ENCODE data around the gene SLC25A34.
A peak's percentile ranks its signal among the peaks of the same experiment; 100 is the strongest.

The SLC25A34 gene

DNA sequence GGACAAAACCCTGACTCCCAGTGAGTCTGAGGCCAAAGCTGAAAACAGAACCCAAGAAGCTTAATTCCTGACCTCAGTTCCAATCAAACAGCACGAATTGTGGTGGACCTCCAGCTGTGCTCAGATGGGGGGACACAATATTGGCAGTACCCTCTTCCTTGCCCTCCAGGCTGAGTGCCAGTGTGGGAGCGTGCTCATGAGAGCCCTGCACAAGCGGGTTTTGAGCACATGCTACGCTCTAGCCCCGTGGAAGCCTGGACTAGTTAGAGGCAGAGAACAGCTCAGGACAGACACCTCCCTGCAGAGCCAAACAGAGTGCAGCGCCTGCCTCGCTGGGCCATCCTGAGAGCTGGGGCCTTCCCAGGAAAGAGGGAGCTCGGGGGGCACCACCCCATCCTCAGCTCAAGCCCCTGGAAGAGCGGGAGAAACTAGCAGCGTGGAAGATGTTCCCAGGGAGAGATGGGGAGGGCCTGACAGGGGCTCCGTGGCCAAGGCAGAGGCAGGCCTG is 2.8 kb upstream of the SLC25A34 start:
- DNase-seq (ENCODE audit: low read depth) = no peak

DNA sequence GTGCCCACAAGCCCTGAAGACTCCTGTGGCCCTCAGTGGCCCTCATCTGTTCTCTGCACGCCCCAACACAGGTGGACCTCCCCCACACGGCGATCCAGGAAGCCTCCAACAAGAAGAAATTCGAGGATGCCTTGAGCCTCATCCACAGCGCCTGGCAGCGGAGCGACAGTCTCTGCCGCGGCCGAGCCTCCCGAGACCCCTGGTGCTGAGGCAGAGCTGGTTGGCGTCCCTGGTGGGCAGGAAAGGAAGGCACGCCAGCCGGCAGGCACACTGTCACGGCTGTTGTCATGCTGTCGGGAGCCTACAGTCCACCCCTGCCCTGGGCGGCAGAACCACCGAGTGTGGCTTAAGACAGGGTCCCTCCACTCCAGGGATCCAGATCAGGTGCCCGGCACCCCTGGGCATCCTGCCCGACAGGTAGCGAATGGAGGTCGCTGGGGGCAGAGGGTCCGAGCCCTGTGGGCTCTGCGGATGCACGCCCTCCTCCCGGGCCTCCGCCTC is 2.3 kb upstream of the SLC25A34 start:
- no peak for DNase-seq (ENCODE audit: low read depth)

- DNase-seq (ENCODE audit: low read depth) = no peak
These were observed 1.8 kb upstream of the SLC25A34 start for GRCh38 chr1:15734296-15734695.

- no peak for DNase-seq (ENCODE audit: low read depth)
These were observed 1.2 kb upstream of the SLC25A34 start for GRCh38 chr1:15734901-15735300.

DNA sequence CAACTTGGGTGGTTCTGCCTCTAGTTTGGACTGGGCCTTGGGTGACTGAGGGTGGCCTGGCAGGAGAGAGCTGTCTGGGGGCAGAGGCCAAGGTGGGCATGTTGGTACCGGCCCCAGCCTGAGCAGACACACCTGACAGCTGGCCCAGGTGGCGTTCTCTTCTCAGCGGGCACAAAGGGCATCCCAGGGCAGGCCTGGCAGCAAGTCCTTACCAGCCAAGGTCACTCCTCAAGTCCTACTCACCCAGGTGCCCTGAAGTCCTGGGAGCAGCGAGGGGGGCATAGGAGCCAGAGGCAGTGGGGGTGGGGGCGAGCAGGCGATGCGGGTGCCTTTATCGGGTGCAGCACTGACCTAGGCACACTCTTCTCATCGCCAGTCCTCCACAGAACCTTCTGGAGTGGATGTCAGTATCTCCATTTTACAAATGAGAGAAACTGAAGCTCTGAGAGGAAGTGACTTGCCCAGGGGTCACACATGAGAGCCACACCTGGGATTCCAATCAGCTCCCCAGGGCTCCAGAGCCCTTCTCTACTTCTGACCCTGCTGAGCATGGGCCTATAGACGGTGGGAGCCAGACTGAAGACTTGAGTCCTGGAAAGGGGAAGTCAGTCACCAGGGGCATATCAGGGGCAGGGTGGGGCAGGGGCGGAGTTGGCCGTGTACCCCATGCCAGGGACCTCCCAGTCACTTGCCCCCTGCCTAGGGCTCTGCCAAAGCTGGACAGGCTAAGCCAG is 587 bp upstream of the SLC25A34 start:
- DNase-seq (ENCODE audit: low read depth) = no peak

- DNase-seq (ENCODE audit: low read depth) = no peak
These were observed 819 bp downstream of the SLC25A34 start for GRCh38 chr1:15736892-15737261.

GRCh38 chr1:15737324-15738319 is 1.6 kb downstream of the SLC25A34 start:
- no peak for DNase-seq (ENCODE audit: low read depth)

- no peak for DNase-seq (ENCODE audit: low read depth)
These were observed 2.5 kb downstream of the SLC25A34 start for GRCh38 chr1:15738416-15739113.

DNA sequence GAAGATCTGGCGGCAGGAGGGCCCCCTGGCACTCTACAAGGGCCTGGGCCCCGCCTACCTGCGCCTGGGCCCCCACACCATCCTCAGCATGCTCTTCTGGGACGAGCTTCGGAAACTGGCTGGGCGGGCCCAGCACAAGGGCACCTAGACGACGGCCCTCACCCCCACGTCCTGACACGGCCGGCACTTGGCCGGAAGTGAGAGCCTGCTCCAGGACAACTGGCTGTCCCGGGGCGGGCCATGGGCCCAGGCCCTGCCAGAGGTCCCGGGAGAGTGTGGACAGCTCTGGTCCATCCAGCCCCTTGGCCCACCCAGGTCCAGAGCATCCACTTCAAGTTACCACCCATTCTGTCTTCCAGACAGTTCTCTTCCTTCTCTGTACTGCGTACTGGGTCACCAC is 3.2 kb downstream of the SLC25A34 start:
- DNase-seq (ENCODE audit: low read depth) = no peak

DNA sequence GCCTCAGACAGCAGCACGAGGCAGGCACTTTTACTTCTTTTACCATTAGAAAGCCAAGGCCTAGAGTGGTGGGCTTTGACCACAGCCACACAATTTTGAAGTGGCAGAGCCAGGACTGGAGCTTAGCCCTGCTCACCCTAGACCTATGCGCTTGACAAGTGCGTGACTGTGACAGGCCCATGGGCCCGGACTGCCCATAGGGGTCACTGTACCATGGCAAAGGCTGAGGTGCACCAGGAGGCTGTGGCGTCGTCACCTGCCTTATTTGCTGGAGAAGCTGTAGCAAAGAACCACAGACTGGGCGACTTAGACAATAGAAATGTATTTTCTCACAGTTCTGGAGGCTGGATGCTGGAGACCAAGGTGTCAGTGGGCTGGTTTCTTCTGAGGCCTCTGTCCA is 3.7 kb downstream of the SLC25A34 start:
- DNase-seq (ENCODE audit: low read depth) = no peak

DNA sequence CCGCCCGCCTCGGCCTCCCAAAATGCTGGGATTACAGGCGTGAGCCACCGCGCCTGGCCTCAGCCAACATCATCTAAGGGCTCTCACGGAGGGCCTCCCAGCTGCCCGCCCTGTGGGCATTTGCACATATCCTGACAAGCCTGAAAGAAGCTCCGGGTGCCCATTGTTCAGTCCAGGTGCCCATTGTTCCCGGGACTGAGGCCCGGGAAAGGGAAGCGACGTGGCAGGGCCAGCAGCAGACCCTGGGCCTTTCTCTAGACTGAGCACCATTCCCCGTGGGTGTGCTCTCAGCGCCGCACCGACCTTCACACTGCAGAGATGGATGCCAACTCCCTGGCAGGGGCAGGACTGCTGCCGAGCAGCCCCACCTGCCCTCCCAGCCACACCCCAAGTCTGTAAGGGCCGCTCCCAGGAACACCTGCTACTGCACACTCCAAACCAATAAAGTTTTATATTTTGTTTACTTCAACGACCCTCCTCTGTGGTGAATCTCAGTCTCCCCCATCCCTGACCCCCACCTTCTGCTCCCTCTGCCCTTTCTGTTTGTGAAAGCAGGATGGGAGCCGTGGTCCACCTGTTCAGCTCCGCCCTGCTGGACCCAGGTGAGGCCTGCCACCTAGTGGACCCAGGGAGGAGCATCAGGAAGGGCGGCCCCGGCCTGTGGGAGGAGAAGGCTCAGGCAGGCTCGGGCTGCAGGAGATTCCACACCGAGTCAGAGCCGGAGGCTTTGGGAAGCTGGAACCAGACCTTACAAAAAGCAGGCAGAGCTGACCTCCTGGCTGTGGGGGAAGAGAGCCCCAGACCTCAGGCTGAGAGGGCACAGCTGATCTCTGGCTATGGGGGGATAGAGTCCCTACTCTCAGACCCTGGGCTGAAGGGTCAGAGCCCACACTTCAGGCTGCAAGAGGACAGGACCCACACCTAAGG is 5.1 kb downstream of the SLC25A34 start:
- DNase-seq (ENCODE audit: low read depth) = peak; percentile 13

GRCh38 chr1:15742339-15742801 is 6.3 kb downstream of the SLC25A34 start, which contains the start of gene TMEM82:
Gene TMEM82, plus strand, starts transcription at chr1:15742499. Its CDS starts 61 bp downstream, at chr1:15742560.
- DNase-seq (ENCODE audit: low read depth) = no peak

DNA sequence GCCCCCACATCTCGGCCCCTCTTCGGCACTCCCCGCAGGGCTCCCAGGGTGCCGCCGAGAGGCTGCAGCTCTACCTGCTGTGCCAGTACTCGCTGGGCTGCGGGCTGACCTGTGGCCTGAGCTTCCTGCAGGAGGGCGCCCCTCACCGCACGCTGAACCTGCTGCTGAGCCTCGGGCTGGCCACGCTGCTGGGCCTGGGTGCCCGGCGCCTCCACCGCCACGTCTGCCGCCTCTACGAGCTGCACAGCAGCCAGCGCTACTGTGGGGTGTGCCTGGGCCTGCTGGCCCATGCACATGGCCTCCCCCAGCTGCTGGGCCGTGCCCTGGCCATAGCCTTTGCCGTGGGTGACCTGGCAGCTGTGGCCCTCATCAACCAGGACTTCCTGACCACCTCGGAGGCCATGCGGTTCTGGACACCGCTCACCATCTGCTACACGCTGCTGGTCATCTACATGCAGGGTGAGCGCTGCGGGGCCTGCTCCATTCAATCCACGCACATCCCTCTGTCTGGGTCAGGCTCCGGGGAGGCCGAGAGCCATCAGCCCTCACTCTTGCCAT is 8.1 kb downstream of the SLC25A34 start:
- DNase-seq (ENCODE audit: low read depth) = no peak

- DNase-seq (ENCODE audit: low read depth) = no peak
These were observed 11.3 kb downstream of the SLC25A34 start for GRCh38 chr1:15747378-15747777.

GRCh38 chr1:15748264-15748663 is 12.2 kb downstream of the SLC25A34 start:
- DNase-seq (ENCODE audit: low read depth) = no peak

DNA sequence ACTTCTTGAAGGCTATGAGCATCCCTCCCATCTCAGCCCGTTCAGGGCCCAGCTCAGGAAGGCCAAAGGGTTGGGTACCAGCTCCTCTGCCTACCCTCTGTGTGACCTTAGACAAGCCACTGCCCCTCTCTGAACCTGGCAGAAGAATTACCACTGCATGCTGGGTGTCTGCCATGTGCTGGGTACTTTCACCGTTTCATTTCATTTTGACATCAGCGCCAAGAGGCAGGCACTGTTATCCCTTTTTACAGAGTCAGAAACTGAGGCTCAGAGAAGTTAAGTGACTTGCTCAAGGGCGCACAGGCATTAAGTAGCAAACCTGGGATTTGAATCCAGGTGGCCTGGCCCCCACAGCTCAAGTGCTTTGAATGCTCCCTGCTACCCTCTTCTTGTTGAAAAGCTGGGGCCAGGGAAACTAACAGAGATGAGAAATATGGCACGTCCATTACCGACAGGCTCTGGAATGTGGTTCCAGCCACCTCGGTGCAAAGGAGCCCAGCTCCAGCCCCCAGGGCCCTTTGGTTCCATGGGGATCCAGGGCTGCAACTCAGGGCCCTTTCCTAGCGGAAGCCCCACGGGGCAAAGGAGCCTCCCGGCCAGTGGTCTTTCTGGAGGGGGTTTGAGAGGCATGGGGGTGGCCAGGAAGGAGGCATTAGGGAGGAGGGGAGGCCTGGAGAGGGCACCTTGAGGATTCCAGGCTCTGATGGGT is 12.8 kb downstream of the SLC25A34 start:
- DNase-seq (ENCODE audit: low read depth) = no peak

DNA sequence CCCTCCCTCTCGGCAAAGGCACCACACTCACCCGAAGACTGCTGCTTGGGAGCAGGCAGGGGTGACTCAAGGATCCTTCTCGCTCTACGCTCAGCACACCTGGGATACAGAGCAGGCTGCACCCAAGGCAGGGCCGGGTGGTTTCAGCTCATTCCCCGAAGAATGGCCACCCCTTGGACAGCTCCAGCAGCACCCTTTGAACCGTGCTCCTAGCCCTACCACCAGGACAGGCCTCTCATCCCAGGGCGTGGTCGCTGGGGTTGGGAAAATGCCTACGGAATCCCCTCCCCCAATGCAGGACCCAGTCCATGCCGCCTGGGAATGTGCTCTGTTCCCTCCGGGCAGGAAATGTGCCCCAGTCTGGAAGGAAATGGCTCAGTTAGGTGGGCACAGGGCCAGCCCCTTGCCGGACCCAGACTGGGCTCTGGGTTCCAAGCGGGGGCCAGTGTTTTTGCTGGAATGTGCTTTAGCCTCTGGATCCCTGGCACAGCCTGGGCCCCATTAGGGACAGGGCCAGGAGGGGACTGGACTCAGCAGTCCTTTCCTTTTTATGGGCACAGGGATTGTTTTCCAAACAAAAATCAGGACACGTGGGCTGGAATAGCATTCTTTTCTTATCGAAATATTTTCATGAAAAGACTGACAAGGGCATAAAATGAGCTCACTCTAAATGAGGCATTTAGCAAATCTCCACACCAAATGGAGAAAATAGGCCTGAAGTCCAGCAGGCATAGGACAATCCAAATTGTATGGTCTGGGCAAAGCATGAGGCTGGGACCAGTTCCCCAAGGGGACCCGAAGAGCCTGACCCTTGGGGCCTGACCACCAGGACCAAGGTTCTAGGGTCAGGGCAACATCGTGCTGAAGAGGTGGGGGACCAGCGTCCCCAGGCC is 13.6 kb downstream of the SLC25A34 start:
- no peak for DNase-seq (ENCODE audit: low read depth)

DNA sequence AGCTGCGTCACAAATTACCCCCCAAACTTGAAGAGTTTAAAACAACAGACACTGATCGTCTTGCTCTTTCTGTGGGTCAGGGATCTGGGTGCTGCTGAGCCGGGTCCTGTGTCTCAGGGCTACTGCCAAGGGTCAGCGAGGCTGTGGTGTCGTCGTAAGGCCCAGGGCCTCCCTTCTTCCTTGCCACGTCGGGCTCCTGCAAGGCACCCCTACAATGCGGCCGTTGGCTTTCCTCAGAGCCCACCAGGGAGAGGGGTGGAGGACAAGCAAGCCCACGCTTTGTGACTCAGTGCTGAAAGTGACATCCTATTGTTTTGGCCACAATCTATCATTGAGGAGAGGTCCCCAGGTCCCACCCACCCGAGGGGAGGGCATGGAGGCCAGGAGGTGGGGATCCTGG is 14.9 kb downstream of the SLC25A34 start:
- DNase-seq (ENCODE audit: low read depth) = no peak

GRCh38 chr1:15751717-15752116 is 15.7 kb downstream of the SLC25A34 start:
- no peak for DNase-seq (ENCODE audit: low read depth)

Data from T-helper 22 cell (primary cell).